Erythroblast (primary cell): ENCODE data around the gene NLRC4.

Experiments
- GATA1 ChIP-seq: IDR thresholded peaks from 2 replicates; pipeline ENCODE4 v1.6.1; 2011; ENCODE audit warnings: low read depth, mild to moderate bottlenecking, control low read depth, low read length, moderate library complexity
- POLR2A ChIP-seq: IDR thresholded peaks from 2 replicates; pipeline ENCODE4 v1.6.1; 2011; ENCODE audit warnings: mild to moderate bottlenecking, low read length

DNA sequence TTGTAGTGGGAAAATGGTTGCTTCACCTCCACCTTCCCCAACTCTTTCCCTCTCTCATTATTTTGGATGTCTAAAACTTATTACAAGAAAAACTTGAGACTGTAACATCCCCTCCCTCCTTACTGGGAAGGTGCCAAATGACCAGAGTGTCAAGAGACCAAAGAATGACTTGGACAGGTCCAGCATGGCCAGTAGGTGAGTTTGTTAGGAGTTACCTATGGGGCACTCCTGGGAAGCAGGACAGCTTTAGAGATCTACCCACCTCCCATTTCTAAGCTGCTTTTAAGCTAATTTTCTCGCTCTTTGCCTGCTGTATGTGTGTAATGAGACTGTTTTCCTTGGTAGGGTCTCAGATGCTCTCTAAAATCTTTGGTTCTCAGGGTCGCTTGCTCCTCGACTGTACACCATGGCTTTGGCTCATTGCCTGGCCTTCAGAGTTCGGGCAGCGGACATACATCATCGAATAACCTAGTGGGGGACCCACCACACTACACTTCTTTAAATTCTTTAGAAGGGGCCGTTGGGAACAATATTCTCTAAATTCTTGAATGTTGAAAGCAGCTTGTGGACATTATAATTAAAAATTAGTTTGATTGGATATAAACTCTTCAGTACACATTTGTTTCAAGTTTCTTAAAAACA lies 53.8 kb downstream of the NLRC4 start:
- TF ChIP-seq POLR2A (no peak), GATA1 (no peak)
